GM12875 (cell line): Measurements from ENCODE around the gene LDB2.

Source experiments
- H3K4me3 ChIP-seq: one replicate; pipeline ENCODE4 v1.5.1; 2011; ENCODE audit warnings: low read depth, low read length, control low read depth
- TF ChIP-seq, protein P1 (sequence below): IDR thresholded peaks from 2 replicates; pipeline ENCODE4 v1.5.1; 2011; ENCODE audit warnings: low read depth, mild to moderate bottlenecking, control low read depth, inconsistent platforms, low read length, moderate library complexity, borderline replicate concordance; ENCODE audit not compliant: insufficient read depth

LDB2 gene

DNA sequence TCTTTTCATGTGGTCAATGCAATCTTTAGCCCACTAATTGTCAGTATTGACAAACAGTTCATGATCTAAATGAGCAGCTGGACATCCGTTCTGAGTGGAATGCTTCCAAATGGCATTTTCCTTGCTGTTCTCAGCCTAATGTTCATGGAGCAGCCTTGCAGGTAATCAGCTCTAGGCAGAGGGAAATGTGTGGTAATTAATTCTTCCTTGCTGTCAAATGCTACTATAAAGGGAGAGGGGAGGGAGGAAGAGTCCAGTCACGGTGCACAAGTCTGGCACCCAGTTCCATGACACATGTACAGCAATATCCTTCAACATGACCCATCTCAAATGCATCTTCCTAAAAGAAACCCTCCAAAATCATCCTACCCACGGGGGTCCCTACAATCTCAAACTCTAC, 88.5 kb downstream of the LDB2 start:
- TF ChIP-seq, protein P1, sequence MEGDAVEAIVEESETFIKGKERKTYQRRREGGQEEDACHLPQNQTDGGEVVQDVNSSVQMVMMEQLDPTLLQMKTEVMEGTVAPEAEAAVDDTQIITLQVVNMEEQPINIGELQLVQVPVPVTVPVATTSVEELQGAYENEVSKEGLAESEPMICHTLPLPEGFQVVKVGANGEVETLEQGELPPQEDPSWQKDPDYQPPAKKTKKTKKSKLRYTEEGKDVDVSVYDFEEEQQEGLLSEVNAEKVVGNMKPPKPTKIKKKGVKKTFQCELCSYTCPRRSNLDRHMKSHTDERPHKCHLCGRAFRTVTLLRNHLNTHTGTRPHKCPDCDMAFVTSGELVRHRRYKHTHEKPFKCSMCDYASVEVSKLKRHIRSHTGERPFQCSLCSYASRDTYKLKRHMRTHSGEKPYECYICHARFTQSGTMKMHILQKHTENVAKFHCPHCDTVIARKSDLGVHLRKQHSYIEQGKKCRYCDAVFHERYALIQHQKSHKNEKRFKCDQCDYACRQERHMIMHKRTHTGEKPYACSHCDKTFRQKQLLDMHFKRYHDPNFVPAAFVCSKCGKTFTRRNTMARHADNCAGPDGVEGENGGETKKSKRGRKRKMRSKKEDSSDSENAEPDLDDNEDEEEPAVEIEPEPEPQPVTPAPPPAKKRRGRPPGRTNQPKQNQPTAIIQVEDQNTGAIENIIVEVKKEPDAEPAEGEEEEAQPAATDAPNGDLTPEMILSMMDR, result no peak
- no peak overlapping the region for H3K4me3 ChIP-seq

DNA sequence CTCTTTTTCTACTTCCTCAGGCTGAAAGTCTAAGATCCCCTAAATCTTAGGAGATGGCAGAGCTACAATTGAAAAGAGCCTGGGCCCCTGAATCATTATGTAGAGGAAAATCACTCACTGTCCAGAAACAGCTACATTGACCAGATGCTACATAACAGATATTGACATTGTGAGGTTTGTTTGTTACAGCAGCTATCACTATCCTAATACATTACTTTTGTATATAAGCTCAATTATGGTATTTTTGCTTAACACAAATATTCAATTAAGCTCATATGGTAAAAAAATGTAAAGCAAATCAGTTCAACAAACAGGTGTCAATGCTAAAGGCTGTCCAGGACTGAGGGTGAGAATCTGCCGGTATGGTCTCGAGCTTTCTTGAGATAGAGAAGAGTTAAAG, 89.4 kb downstream of the LDB2 start:
- no peak overlapping the region for H3K4me3 ChIP-seq
- TF ChIP-seq, protein P1, result no peak

- no peak overlapping the region for H3K4me3 ChIP-seq
- TF ChIP-seq, protein P1, result no peak
These were observed 91.1 kb downstream of the LDB2 start for GRCh38 chr4:16807355-16807754.

DNA sequence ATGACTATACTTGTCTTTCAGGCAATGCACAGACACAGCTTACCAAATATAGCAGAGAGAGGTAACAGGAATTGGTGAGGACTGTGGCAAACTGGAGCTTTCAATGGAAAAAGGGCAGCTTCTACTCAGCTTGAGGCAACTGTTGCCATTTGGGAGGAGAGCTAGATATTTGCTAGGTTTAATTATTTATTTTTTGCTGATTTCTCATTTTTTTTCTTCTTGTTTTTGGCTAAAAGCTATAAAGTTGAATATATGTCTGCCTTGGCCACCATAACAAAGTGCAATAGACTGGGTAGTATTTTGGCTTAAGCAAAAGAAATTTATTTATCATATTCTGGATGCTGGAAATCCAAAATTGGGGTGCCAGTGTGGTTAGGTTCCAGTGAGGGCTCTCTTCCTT, 93.9 kb downstream of the LDB2 start:
- H3K4me3 ChIP-seq, result no peak overlapping the region
- TF ChIP-seq, protein P1, result no peak

DNA sequence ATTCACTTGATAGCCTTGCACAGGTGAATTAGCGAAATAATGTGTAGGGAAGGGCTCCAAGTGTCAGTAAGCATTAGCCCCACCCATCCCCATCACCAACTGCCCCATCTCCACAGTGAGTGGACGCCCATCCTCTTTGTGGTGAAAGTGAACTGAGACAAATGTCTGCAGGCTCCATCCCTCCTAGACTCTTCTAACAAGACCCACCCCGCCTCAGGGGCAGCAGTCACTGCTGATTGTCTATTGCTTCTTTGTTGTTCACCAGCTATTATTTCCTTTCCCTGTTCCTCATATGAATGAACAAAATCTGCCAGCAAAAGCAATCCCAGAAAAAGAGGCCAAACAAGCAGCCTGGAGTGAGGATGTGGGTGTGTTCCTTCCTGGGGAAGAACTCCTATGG, 96.4 kb downstream of the LDB2 start:
- TF ChIP-seq, protein P1, result no peak
- no peak overlapping the region for H3K4me3 ChIP-seq

GRCh38 chr4:16801356-16801755, 97.1 kb downstream of the LDB2 start:
- no peak overlapping the region for H3K4me3 ChIP-seq
- TF ChIP-seq, protein P1, result no peak

- no peak overlapping the region for H3K4me3 ChIP-seq
These were observed 103.5 kb downstream of the LDB2 start for GRCh38 chr4:16794816-16795445.

More at GRCh38 chr4:16794816-16795445, 103.5 kb downstream of the LDB2 start:
- TF ChIP-seq, protein P1, result peak; percentile 70
